ENCODE data around the gene TSPAN4.

DNA sequence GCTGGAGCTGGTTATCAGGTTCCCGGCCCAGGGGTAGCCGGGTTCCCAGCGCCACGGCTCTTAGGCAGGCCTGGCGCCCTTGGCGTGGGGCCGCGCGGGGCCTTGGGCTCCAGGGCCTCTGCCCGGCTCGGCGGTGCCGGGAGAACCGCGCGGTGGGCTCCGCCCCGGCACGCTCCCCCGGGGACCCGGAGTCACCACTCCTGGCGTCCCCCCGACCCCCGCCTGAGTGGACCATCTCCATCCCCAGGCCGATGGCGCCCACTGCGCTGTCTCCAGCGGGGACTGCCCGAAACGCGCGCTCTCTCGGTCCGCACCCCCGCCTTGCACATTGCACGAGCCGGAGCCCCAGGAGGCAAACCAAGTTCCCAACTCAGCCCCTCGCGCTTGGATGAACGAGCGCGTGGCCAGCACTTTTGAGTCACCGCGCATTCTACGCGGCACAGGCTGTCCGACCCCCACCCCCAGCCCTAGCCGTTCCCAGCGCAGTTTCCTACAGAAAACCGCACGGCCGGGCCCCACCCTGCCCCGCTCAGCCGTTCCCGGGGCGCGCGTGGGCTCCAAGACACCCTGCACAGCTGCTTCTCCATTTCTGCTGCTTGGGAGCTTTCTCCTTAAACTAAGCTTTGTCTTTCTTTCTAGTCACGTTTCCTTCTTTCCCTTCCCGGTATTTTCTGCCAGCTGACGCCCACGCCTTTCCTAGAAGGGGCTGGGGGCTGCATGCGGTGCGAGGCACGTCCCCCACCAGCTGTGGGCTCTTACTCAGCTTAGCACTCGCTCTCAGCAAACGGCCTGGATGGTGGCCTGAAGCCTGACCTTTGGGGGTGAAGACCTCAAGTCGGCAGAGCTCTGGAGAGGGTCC lies 68.6 kb downstream of the TSPAN4 start:
- TF ChIP-seq SUZ12 (IDR thresholded peaks at IDR 0.05; ENCODE audit: extremely low read depth, insufficient read depth, insufficient read length): no peak
- TF ChIP-seq YY1 (IDR thresholded peaks at IDR 0.05; ENCODE audit: insufficient read depth, insufficient read length): no peak

Measured in NT2/D1 (cell line).